ENCODE results near the gene PKHD1.

The PKHD1 gene

DNA sequence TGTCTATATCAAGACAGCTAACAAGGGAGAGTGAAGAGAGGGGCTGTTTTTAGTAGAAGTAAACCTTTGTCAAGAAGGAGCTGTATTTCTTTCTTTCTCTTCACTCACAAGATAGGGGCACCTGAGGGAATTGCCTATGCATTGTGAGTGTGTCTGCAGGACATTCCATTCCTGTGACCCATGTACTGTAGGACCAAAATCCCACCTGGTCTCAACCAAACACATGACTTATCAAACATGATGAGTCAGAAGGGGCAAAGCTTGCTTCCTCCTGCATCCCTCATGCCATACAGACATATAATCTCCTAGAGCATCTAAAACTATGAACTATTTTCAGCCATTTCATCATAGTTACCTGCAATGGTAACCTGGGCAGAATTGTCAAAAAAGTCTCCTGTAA, 21.8 kb downstream of the PKHD1 start:
- no peaks in the 10 kb centered on the region for H3K9me3 ChIP-seq (ENCODE audit: control insufficient read depth, insufficient read depth, low read depth, low read length)
- no peaks in the 10 kb centered on the region for H3K27me3 ChIP-seq (ENCODE audit: control insufficient read depth, insufficient read depth, low read length)
- H3K36me3 ChIP-seq (ENCODE audit: control insufficient read depth, insufficient read depth, low read length): no peaks in the 10 kb centered on the region
- peaks cover 9% of the 10 kb centered on the region for H3K4me1 ChIP-seq (ENCODE audit: control insufficient read depth, insufficient read depth, low read length)
- no peak overlapping the region for H3K4me3 ChIP-seq (ENCODE audit: low read depth, low read length)
- H3K27ac ChIP-seq (ENCODE audit: low read depth, low read length): no peak overlapping the region
- no peak overlapping the region for H3K9ac ChIP-seq (ENCODE audit: low read length)

GRCh38 chr6:52063584-52064344, 23.6 kb downstream of the PKHD1 start:
- Histone ChIP-seq H3K4me3 (ENCODE audit: low read depth, low read length) (no peak overlapping the region), H3K27ac (ENCODE audit: low read depth, low read length) (no peak overlapping the region), H3K9ac (ENCODE audit: low read length) (no peak overlapping the region), H3K36me3 (ENCODE audit: control insufficient read depth, insufficient read depth, low read length) (no peaks in the 10 kb centered on the region), H3K4me1 (ENCODE audit: control insufficient read depth, insufficient read depth, low read length) (peaks cover 9% of the 10 kb centered on the region), H3K27me3 (ENCODE audit: control insufficient read depth, insufficient read depth, low read length) (no peaks in the 10 kb centered on the region), H3K9me3 (ENCODE audit: control insufficient read depth, insufficient read depth, low read depth, low read length) (no peaks in the 10 kb centered on the region)

GRCh38 chr6:52061481-52061880, 25.9 kb downstream of the PKHD1 start:
- Histone ChIP-seq H3K9ac (ENCODE audit: low read length) (no peak overlapping the region), H3K27me3 (ENCODE audit: control insufficient read depth, insufficient read depth, low read length) (no peaks in the 10 kb centered on the region), H3K4me3 (ENCODE audit: low read depth, low read length) (no peak overlapping the region), H3K36me3 (ENCODE audit: control insufficient read depth, insufficient read depth, low read length) (no peaks in the 10 kb centered on the region), H3K27ac (ENCODE audit: low read depth, low read length) (no peak overlapping the region), H3K4me1 (ENCODE audit: control insufficient read depth, insufficient read depth, low read length) (peaks cover 13% of the 10 kb centered on the region), H3K9me3 (ENCODE audit: control insufficient read depth, insufficient read depth, low read depth, low read length) (no peaks in the 10 kb centered on the region)

DNA sequence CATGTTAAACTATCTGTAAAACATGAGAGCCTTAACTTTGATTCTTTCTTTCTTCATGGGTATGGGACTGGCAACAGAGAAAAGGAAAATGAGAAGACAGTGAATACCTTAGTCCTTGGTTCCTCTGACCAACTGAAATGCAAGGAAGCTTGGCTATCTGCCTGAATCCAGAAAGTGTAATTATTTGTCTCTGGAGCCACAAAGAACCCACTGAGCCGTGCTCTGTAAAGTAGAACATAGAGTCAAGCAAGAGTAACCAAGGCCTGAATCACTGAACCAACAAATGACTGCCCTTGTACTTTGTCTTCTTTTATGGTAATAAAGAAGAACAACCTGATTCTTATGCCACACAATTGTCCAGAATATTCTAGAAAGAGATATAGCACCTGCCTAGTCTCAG, 27.6 kb downstream of the PKHD1 start:
- Histone ChIP-seq H3K9ac (ENCODE audit: low read length) (no peak overlapping the region), H3K4me3 (ENCODE audit: low read depth, low read length) (no peak overlapping the region), H3K4me1 (ENCODE audit: control insufficient read depth, insufficient read depth, low read length) (peaks cover 16% of the 10 kb centered on the region), H3K9me3 (ENCODE audit: control insufficient read depth, insufficient read depth, low read depth, low read length) (no peaks in the 10 kb centered on the region), H3K27me3 (ENCODE audit: control insufficient read depth, insufficient read depth, low read length) (no peaks in the 10 kb centered on the region), H3K27ac (ENCODE audit: low read depth, low read length) (no peak overlapping the region), H3K36me3 (ENCODE audit: control insufficient read depth, insufficient read depth, low read length) (no peaks in the 10 kb centered on the region)

- Histone ChIP-seq H3K4me3 (ENCODE audit: low read depth, low read length) (no peak overlapping the region), H3K27ac (ENCODE audit: low read depth, low read length) (no peak overlapping the region), H3K27me3 (ENCODE audit: control insufficient read depth, insufficient read depth, low read length) (no peaks in the 10 kb centered on the region), H3K9me3 (ENCODE audit: control insufficient read depth, insufficient read depth, low read depth, low read length) (no peaks in the 10 kb centered on the region), H3K9ac (ENCODE audit: low read length) (no peak overlapping the region), H3K36me3 (ENCODE audit: control insufficient read depth, insufficient read depth, low read length) (no peaks in the 10 kb centered on the region), H3K4me1 (ENCODE audit: control insufficient read depth, insufficient read depth, low read length) (peaks cover 7% of the 10 kb centered on the region; the same call in 1 of the 2 replicates)
Measured at GRCh38 chr6:52055451-52055850, 32.0 kb downstream of the PKHD1 start.

DNA sequence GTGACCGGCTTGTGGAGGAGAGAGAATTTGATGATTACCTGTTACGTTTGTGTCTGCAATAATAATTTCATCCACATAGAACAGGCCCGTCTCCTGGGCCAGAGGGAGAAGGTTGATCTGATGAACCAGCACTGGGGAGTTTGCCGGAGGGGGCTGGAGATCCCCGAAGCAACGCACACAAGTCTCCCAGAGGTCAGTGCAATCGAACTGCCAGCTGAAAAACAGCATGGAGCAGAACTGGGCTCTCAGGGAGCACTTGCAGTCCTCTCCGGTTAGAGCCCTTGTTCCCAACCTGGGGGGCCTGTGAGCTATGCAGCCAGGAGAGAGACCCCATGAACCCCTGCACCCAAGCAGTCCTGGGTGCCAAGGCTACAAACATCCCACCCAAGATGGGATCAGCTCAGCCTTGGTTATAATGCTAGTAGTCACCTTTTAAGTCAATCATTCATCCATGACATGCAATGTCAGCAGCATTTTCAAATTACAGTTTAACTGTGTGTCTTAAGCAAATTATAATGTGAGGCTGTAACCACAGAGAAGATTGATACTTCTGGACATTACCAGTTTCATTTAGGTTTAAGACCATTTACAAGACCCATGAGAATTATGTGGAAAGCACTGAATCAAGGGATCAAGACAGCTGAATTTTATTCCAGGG, 34.2 kb downstream of the PKHD1 start:
- Histone ChIP-seq H3K9ac (ENCODE audit: low read length) (no peak overlapping the region), H3K27me3 (ENCODE audit: control insufficient read depth, insufficient read depth, low read length) (no peaks in the 10 kb centered on the region), H3K4me3 (ENCODE audit: low read depth, low read length) (no peak overlapping the region)

DNA sequence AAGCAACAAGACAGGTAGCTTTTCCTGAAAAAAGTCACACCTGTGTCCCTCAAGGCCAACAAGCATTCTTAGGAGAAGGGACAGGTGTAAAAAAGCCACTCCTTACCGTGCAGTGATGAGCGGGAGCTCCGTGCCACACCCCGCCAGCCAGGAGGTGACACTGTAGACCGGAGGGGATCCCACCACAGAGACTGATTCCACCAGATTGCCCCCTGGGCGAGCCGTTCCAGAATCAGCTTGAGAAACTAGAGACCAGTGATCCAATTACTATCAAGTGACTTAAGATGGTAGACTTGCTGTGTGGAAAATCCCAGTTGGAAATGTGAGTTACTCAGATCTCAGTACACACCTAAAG, 37.4 kb downstream of the PKHD1 start:
- H3K4me3 ChIP-seq (ENCODE audit: low read depth, low read length): no peak overlapping the region
- H3K4me1 ChIP-seq (ENCODE audit: control insufficient read depth, insufficient read depth, low read length): peaks cover 5% of the 10 kb centered on the region; the same call in 1 of the 2 replicates
- no peak overlapping the region for H3K9ac ChIP-seq (ENCODE audit: low read length)
- no peaks in the 10 kb centered on the region for H3K36me3 ChIP-seq (ENCODE audit: control insufficient read depth, insufficient read depth, low read length)
- no peaks in the 10 kb centered on the region for H3K27me3 ChIP-seq (ENCODE audit: control insufficient read depth, insufficient read depth, low read length)
- no peaks in the 10 kb centered on the region for H3K9me3 ChIP-seq (ENCODE audit: control insufficient read depth, insufficient read depth, low read depth, low read length)
- H3K27ac ChIP-seq (ENCODE audit: low read depth, low read length): no peak overlapping the region

More for the DNA sequence above, 34.2 kb downstream of the PKHD1 start:
- Histone ChIP-seq H3K27ac (ENCODE audit: low read depth, low read length) (no peak overlapping the region), H3K9me3 (ENCODE audit: control insufficient read depth, insufficient read depth, low read depth, low read length) (no peaks in the 10 kb centered on the region), H3K4me1 (ENCODE audit: control insufficient read depth, insufficient read depth, low read length) (peaks cover 11% of the 10 kb centered on the region), H3K36me3 (ENCODE audit: control insufficient read depth, insufficient read depth, low read length) (no peaks in the 10 kb centered on the region)

DNA sequence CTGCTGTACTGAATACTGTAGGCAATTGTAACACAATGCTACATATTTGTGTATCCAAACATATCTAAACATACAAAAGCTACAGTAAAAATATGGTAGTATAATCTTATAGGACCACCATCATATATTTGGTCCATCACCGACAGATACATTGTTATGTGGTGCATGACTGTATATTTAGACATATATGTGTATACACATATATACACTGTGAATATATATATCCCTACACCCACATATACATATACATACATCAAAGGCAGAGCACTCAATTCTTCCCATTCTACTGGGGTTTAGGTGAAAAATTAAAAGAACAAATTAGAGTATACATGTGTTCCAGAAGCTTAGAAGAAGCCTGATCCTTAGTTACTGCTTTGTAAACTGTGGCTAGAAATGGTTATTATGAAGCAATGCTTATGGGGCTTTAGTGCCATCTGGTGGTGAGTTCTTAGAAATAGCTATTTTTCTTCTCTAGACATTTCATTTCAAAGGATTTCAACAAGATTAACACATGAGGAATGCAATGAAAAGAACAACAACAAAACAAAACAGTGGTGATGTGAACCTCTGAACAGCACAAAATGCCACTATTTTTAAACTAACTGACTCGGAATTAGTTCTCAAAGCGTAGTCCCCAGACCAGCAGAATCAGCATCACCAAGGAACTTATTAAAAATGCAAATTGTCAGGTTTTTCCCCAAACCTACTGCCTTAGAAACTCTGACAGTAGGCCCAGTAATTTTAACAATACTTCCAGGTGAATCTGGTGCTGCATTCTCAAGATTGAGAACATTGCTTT, 38.0 kb downstream of the PKHD1 start:
- Histone ChIP-seq H3K9ac (ENCODE audit: low read length) (no peak overlapping the region), H3K4me1 (ENCODE audit: control insufficient read depth, insufficient read depth, low read length) (peaks cover 5% of the 10 kb centered on the region; the same call in 1 of the 2 replicates), H3K27me3 (ENCODE audit: control insufficient read depth, insufficient read depth, low read length) (no peaks in the 10 kb centered on the region), H3K4me3 (ENCODE audit: low read depth, low read length) (no peak overlapping the region), H3K27ac (ENCODE audit: low read depth, low read length) (no peak overlapping the region), H3K36me3 (ENCODE audit: control insufficient read depth, insufficient read depth, low read length) (no peaks in the 10 kb centered on the region), H3K9me3 (ENCODE audit: control insufficient read depth, insufficient read depth, low read depth, low read length) (no peaks in the 10 kb centered on the region)

GRCh38 chr6:52046456-52046855, 41.0 kb downstream of the PKHD1 start:
- Histone ChIP-seq H3K9ac (ENCODE audit: low read length) (no peak overlapping the region), H3K4me3 (ENCODE audit: low read depth, low read length) (no peak overlapping the region), H3K27ac (ENCODE audit: low read depth, low read length) (no peak overlapping the region), H3K4me1 (ENCODE audit: control insufficient read depth, insufficient read depth, low read length) (peaks cover 5% of the 10 kb centered on the region; the same call in 1 of the 2 replicates), H3K36me3 (ENCODE audit: control insufficient read depth, insufficient read depth, low read length) (no peaks in the 10 kb centered on the region), H3K27me3 (ENCODE audit: control insufficient read depth, insufficient read depth, low read length) (no peaks in the 10 kb centered on the region), H3K9me3 (ENCODE audit: control insufficient read depth, insufficient read depth, low read depth, low read length) (no peaks in the 10 kb centered on the region)

GRCh38 chr6:52045481-52045880, 41.9 kb downstream of the PKHD1 start:
- no peaks in the 10 kb centered on the region for H3K36me3 ChIP-seq (ENCODE audit: control insufficient read depth, insufficient read depth, low read length)
- no peak overlapping the region for H3K4me3 ChIP-seq (ENCODE audit: low read depth, low read length)
- no peak overlapping the region for H3K27ac ChIP-seq (ENCODE audit: low read depth, low read length)
- no peak overlapping the region for H3K9ac ChIP-seq (ENCODE audit: low read length)
- peaks cover 5% of the 10 kb centered on the region; the same call in 1 of the 2 replicates for H3K4me1 ChIP-seq (ENCODE audit: control insufficient read depth, insufficient read depth, low read length)
- no peaks in the 10 kb centered on the region for H3K27me3 ChIP-seq (ENCODE audit: control insufficient read depth, insufficient read depth, low read length)
- H3K9me3 ChIP-seq (ENCODE audit: control insufficient read depth, insufficient read depth, low read depth, low read length): no peaks in the 10 kb centered on the region

GRCh38 chr6:52045033-52045432, 42.4 kb downstream of the PKHD1 start:
- H3K27ac ChIP-seq (ENCODE audit: low read depth, low read length): no peak overlapping the region
- H3K27me3 ChIP-seq (ENCODE audit: control insufficient read depth, insufficient read depth, low read length): no peaks in the 10 kb centered on the region
- no peaks in the 10 kb centered on the region for H3K9me3 ChIP-seq (ENCODE audit: control insufficient read depth, insufficient read depth, low read depth, low read length)
- no peak overlapping the region for H3K4me3 ChIP-seq (ENCODE audit: low read depth, low read length)
- peaks cover 5% of the 10 kb centered on the region; the same call in 1 of the 2 replicates for H3K4me1 ChIP-seq (ENCODE audit: control insufficient read depth, insufficient read depth, low read length)
- no peak overlapping the region for H3K9ac ChIP-seq (ENCODE audit: low read length)
- no peaks in the 10 kb centered on the region for H3K36me3 ChIP-seq (ENCODE audit: control insufficient read depth, insufficient read depth, low read length)

Data from HUES6 (cell line).